Spleen (tissue), 7 donors: ENCODE results near the gene ABCE1.

Experiments
- CTCF ChIP-seq, 11 experiments: fragments of 200-600 bp in 7 of 11; fragments of 450-650 bp in 4 of 11; sonication (generic) in 4 of 11; IDR thresholded peaks in 8 of 11; conservative IDR thresholded peaks in 3 of 11; 1 replicate in 7 of 11; 2 replicates in 4 of 11; pipeline versions ENCODE4 v1.4.0 to v1.8.0; 2016 to 2021; ENCODE audit warnings: antibody characterized with exemption in 11 of 11, inconsistent platforms in 4 of 11, mild to moderate bottlenecking in 1 of 11
- POLR2A ChIP-seq, 3 donors: fragments of 450-650 bp; IDR thresholded peaks; one replicate each; pipeline ENCODE4 v1.5.1; 2017; ENCODE audit warnings: antibody characterized with exemption in 3 of 3, mild to moderate bottlenecking in 1 of 3
- POLR2AphosphoS5 ChIP-seq, 3 donors: sonication (generic); formaldehyde crosslinking; IDR thresholded peaks; one replicate each; pipeline ENCODE4 v1.5.1; 2017; ENCODE audit warnings: antibody characterized with exemption in 3 of 3
- donor health status: DM: no; HTN: no; CAD: no; lungs with moderate emphysema.
- donor health status: DM: no; HTN: no; CAD: no.
- donor health status: DM: no; HTN: no; CAD: no.

- TF ChIP-seq CTCF (IDR thresholded peaks at IDR 0.05 in 8 of 11, conservative IDR thresholded peaks at IDR 0.05 in 3 of 11): no peak
- no peak for TF ChIP-seq POLR2AphosphoS5 (IDR thresholded peaks at IDR 0.05)
- TF ChIP-seq POLR2A (IDR thresholded peaks at IDR 0.05): no peak
Observed at GRCh38 chr4:145153181-145153903, 55.2 kb downstream of the ABCE1 start.
